Subcutaneous abdominal adipose tissue (tissue), 5 donors: ENCODE data around the gene ATP2A3.
"Not testable (repeated sequence)": the region's sequence is repeated elsewhere in the genome, so short reads cannot be mapped to it uniquely, and the experiment has no call there.

Experiments
- H3K27ac ChIP-seq: one replicate; pipeline ENCODE4 v1.7.0; 2013; ENCODE audit warnings: low read depth, mild to moderate bottlenecking, inconsistent platforms, low read length, moderate library complexity
- H3K27me3 ChIP-seq, 5 donors: one replicate each; pipeline ENCODE4 v1.7.0; 2013; ENCODE audit warnings: low read length in 5 of 5, inconsistent platforms in 1 of 5; ENCODE audit not compliant: control insufficient read depth in 5 of 5, insufficient read depth in 4 of 5
- H3K36me3 ChIP-seq, 5 donors: one replicate each; pipeline ENCODE4 v1.7.0; 2013; ENCODE audit warnings: low read length in 5 of 5; ENCODE audit not compliant: control insufficient read depth in 5 of 5, insufficient read depth in 5 of 5
- H3K4me1 ChIP-seq, 5 donors: one replicate each; pipeline ENCODE4 v1.7.0; 2013; ENCODE audit warnings: low read length in 5 of 5, mild to moderate bottlenecking in 3 of 5, moderate library complexity in 1 of 5; ENCODE audit not compliant: control insufficient read depth in 5 of 5, insufficient read depth in 5 of 5
- H3K4me3 ChIP-seq, 5 donors: one replicate each; pipeline ENCODE4 v1.7.0; 2013; ENCODE audit warnings: low read length in 5 of 5, low read depth in 1 of 5
- H3K9ac ChIP-seq, 5 donors: one replicate each; pipeline ENCODE4 v1.7.0; 2013; ENCODE audit warnings: low read length in 5 of 5, mild to moderate bottlenecking in 4 of 5, moderate library complexity in 3 of 5
- H3K9me3 ChIP-seq, 5 donors: one replicate each; pipeline ENCODE4 v1.7.0; 2013; ENCODE audit warnings: low read length in 5 of 5; ENCODE audit not compliant: control insufficient read depth in 5 of 5
- donor health status: healthy.
- donor health status: healthy.
- donor health status: healthy.
- donor health status: healthy.
- donor health status: healthy.

The ATP2A3 gene

GRCh38 chr17:3993493-3994220, 29.4 kb upstream of the ATP2A3 start:
- Histone ChIP-seq H3K27me3 (peaks cover 0 to 4% (median 0%) of the 10 kb centered on the region in 5 donors), H3K27ac (no peak overlapping the region), H3K4me3 (no peak overlapping the region), H3K4me1 (peaks cover 0 to 6% (median 0%) of the 10 kb centered on the region in 5 donors), H3K9me3 (peaks cover 0 to 6% (median 3%) of the 10 kb centered on the region in 5 donors), H3K9ac (no peak overlapping the region), H3K36me3 (no peaks in the 10 kb centered on the region)

GRCh38 chr17:3992370-3992769, 28.1 kb upstream of the ATP2A3 start:
- H3K4me3 ChIP-seq: no peak overlapping the region
- peaks cover 0 to 4% (median 0%) of the 10 kb centered on the region in 5 donors for H3K27me3 ChIP-seq
- no peaks in the 10 kb centered on the region for H3K36me3 ChIP-seq
- H3K9me3 ChIP-seq: peaks cover 0 to 6% (median 3%) of the 10 kb centered on the region in 5 donors
- no peak overlapping the region for H3K9ac ChIP-seq
- H3K27ac ChIP-seq: no peak overlapping the region
- peaks cover 0 to 8% (median 0%) of the 10 kb centered on the region in 5 donors for H3K4me1 ChIP-seq

GRCh38 chr17:3991699-3992098, 27.5 kb upstream of the ATP2A3 start:
- H3K4me3 ChIP-seq, H3K27me3 ChIP-seq, H3K36me3 ChIP-seq, H3K9me3 ChIP-seq, H3K9ac ChIP-seq, H3K27ac ChIP-seq: not testable (repeated sequence)
- H3K4me1 ChIP-seq: peaks cover 0 to 12% (median 0%) of the 10 kb centered on the region in 5 donors

GRCh38 chr17:3990386-3991127, 26.3 kb upstream of the ATP2A3 start:
- H3K9ac ChIP-seq: no peak overlapping the region
- peaks cover 0 to 6% (median 3%) of the 10 kb centered on the region in 5 donors for H3K9me3 ChIP-seq
- H3K4me1 ChIP-seq: peaks cover 0 to 24% (median 6%) of the 10 kb centered on the region in 5 donors
- no peak overlapping the region for H3K27ac ChIP-seq
- no peak overlapping the region for H3K4me3 ChIP-seq
- H3K36me3 ChIP-seq: no peaks in the 10 kb centered on the region
- H3K27me3 ChIP-seq: peaks cover 4 to 9% (median 7%) of the 10 kb centered on the region in 5 donors

GRCh38 chr17:3989041-3989886, 25.0 kb upstream of the ATP2A3 start:
- H3K27ac ChIP-seq: no peak overlapping the region

GRCh38 chr17:3988297-3989040, 24.2 kb upstream of the ATP2A3 start:
- Histone ChIP-seq H3K4me3 (no peak overlapping the region), H3K9ac (no peak overlapping the region), H3K9me3 (no peaks in the 10 kb centered on the region), H3K27ac (no peak overlapping the region), H3K27me3 (peaks cover 0 to 13% (median 7%) of the 10 kb centered on the region in 5 donors), H3K4me1 (peaks cover 0 to 41% (median 17%) of the 10 kb centered on the region in 5 donors), H3K36me3 (no peaks in the 10 kb centered on the region)

More at GRCh38 chr17:3989041-3989886, 25.0 kb upstream of the ATP2A3 start:
- no peaks in the 10 kb centered on the region for H3K36me3 ChIP-seq
- H3K4me3 ChIP-seq: no peak overlapping the region
- H3K9ac ChIP-seq: no peak overlapping the region
- H3K9me3 ChIP-seq: no peaks in the 10 kb centered on the region
- peaks cover 0 to 13% (median 7%) of the 10 kb centered on the region in 5 donors for H3K27me3 ChIP-seq
- peaks cover 0 to 34% (median 11%) of the 10 kb centered on the region in 5 donors for H3K4me1 ChIP-seq

- Histone ChIP-seq H3K9me3 (no peaks in the 10 kb centered on the region), H3K9ac (no peak overlapping the region), H3K27me3 (peaks cover 0 to 15% (median 7%) of the 10 kb centered on the region in 5 donors), H3K4me3 (no peak overlapping the region), H3K4me1 (peaks cover 0 to 42% (median 20%) of the 10 kb centered on the region in 5 donors), H3K27ac (no peak overlapping the region), H3K36me3 (no peaks in the 10 kb centered on the region)
These were observed 22.7 kb upstream of the ATP2A3 start for GRCh38 chr17:3986939-3987335.

- peak overlapping the region in 1 of 5 donors; percentile 11 for H3K9ac ChIP-seq
- H3K4me1 ChIP-seq: peaks cover 0 to 42% (median 20%) of the 10 kb centered on the region in 5 donors
- H3K4me3 ChIP-seq: no peak overlapping the region
- H3K27ac ChIP-seq: no peak overlapping the region
- no peaks in the 10 kb centered on the region for H3K9me3 ChIP-seq
- H3K36me3 ChIP-seq: no peaks in the 10 kb centered on the region
- H3K27me3 ChIP-seq: peaks cover 0 to 15% (median 7%) of the 10 kb centered on the region in 5 donors
These were observed 22.2 kb upstream of the ATP2A3 start for GRCh38 chr17:3986270-3986938.

GRCh38 chr17:3985846-3986245, 21.6 kb upstream of the ATP2A3 start:
- Histone ChIP-seq H3K27ac (no peak overlapping the region), H3K36me3 (no peaks in the 10 kb centered on the region), H3K9me3 (no peaks in the 10 kb centered on the region), H3K4me3 (no peak overlapping the region), H3K9ac (no peak overlapping the region), H3K27me3 (peaks cover 0 to 15% (median 7%) of the 10 kb centered on the region in 5 donors), H3K4me1 (peaks cover 0 to 42% (median 20%) of the 10 kb centered on the region in 5 donors)
